A673 (cell line): ENCODE measurements around the gene RNF148. TPM values are rescaled to one million over a fixed set of nuclear protein-coding genes. Genes with fewer than 3 reads are reported as not detected.
A peak's percentile ranks its signal among the peaks of the same experiment; 100 is the strongest.

ENCODE experiments used
- BruUV-seq: library from RNA; stranded (reverse); fragments of 400-500 nt; replicated peaks from 2 replicates; lab custom pipeline; 2021; lab: Mats Ljungman, UMichigan
- CTCF ChIA-PET: fragments of 300-600 bp; sonication (Branson Sonifier 250); formaldehyde crosslinking; loops from one replicate; lab custom pipeline; 2022; ENCODE audit warnings: antibody characterized with exemption; lab: Charles Lee
- POLR2A ChIA-PET: fragments of 300-600 bp; sonication (Branson Sonifier 250); formaldehyde crosslinking; loops from one replicate; lab custom pipeline; 2022; ENCODE audit warnings: antibody characterized with exemption; ENCODE audit not compliant: low non-redundant PET; lab: Charles Lee
- DNase-seq: peaks from one replicate; pipeline ENCODE4 v3.0.0-alpha.2; 2015; ENCODE audit warnings: low spot score
- H3K27ac ChIP-seq: fragments of 200-600 bp; sonication (generic); 2 replicates; pipeline ENCODE4 v1.5.1; 2016; ENCODE audit warnings: mixed run types, low read depth, mild to moderate bottlenecking, mixed read lengths, antibody characterized with exemption, low read length; ENCODE audit not compliant: poor library complexity, severe bottlenecking
- H3K27me3 ChIP-seq: fragments of 200-600 bp; sonication (generic); replicated peaks from 2 replicates; pipeline ENCODE4 v1.6.1; 2017; ENCODE audit warnings: mixed run types, low read depth, mild to moderate bottlenecking, mixed read lengths, antibody characterized with exemption, low read length; ENCODE audit not compliant: insufficient read depth, poor library complexity
- H3K36me3 ChIP-seq: fragments of 200-600 bp; sonication (generic); 2 replicates; pipeline ENCODE4 v1.6.1; 2016; ENCODE audit warnings: mixed run types, mild to moderate bottlenecking, mixed read lengths, antibody characterized with exemption, low read length; ENCODE audit not compliant: insufficient read depth, poor library complexity, severe bottlenecking
- H3K4me1 ChIP-seq: fragments of 200-600 bp; sonication (generic); 2 replicates; pipeline ENCODE4 v1.6.1; 2017; ENCODE audit warnings: mixed run types, mild to moderate bottlenecking, mixed read lengths, antibody characterized with exemption, low read length; ENCODE audit not compliant: insufficient read depth, poor library complexity, severe bottlenecking
- H3K4me3 ChIP-seq: fragments of 200-600 bp; sonication (generic); 2 replicates; pipeline ENCODE4 v1.5.1; 2016; ENCODE audit warnings: low read depth, mixed run types, mild to moderate bottlenecking, mixed read lengths, low read length; ENCODE audit not compliant: poor library complexity, severe bottlenecking
- H3K9me3 ChIP-seq: fragments of 200-600 bp; sonication (generic); 2 replicates; pipeline ENCODE4 v1.6.1; 2016; ENCODE audit warnings: mixed run types, low read depth, mild to moderate bottlenecking, mixed read lengths, antibody characterized with exemption, low read length; ENCODE audit not compliant: poor library complexity, severe bottlenecking
- EZH2 ChIP-seq: fragments of 200-600 bp; sonication (generic); IDR thresholded peaks from 2 replicates; pipeline ENCODE4 v1.6.1; 2017; ENCODE audit warnings: borderline replicate concordance, low read depth, mild to moderate bottlenecking, mixed read lengths, antibody characterized with exemption, low read length; ENCODE audit not compliant: poor library complexity, severe bottlenecking
- intact Hi-C: fragments of 100-400 bp; cut with micrococcal nuclease; formaldehyde crosslinking; loops from one replicate; pipeline ENCODE4 v1.10.0; 2022; ENCODE audit not compliant: unreplicated experiment
- total RNA-seq: library from RNA; stranded (reverse); gene quantifications from 2 replicates; pipeline ENCODE4 v1.2.3, GENCODE V29; 2021
- TF ChIP-seq, protein P1 (sequence below): fragments of 300-800, 200-600 bp; sonication (generic); conservative IDR thresholded peaks from 2 replicates; pipeline ENCODE4 v1.5.1; 2017; ENCODE audit warnings: low read depth, mild to moderate bottlenecking, antibody characterized with exemption, low read length, moderate library complexity, mixed read lengths

The RNF148 gene
- total RNA-seq, 1 experiment from 2014 or later = 5.4 TPM

DNA sequence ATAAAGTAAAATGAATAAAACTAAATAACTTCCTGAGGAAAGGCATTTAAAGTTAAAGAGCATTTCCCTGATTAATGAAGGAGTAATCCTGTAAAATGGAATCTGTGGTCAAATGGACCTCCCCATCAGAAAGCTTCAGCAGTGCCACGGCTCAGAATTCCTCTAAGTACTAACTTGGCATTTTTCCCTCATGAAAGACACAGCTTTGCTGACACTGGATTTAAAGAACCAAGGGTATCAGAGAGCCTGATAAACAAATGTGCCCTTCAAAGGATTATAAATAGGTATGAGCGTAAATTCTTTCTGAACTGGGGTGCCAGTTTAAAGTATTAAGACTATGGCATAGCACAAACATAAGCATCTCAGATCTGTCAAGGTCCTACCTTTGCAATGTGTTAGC, 24.2 kb upstream of the RNF148 start:
- Histone ChIP-seq H3K27ac (no peak overlapping the region), H3K4me3 (no peak overlapping the region), H3K9me3 (no peaks in the 10 kb centered on the region), H3K27me3 (no peaks in the 10 kb centered on the region), H3K36me3 (peaks cover 3% of the 10 kb centered on the region), H3K4me1 (peaks cover 29% of the 10 kb centered on the region)
- TF ChIP-seq, protein P1, sequence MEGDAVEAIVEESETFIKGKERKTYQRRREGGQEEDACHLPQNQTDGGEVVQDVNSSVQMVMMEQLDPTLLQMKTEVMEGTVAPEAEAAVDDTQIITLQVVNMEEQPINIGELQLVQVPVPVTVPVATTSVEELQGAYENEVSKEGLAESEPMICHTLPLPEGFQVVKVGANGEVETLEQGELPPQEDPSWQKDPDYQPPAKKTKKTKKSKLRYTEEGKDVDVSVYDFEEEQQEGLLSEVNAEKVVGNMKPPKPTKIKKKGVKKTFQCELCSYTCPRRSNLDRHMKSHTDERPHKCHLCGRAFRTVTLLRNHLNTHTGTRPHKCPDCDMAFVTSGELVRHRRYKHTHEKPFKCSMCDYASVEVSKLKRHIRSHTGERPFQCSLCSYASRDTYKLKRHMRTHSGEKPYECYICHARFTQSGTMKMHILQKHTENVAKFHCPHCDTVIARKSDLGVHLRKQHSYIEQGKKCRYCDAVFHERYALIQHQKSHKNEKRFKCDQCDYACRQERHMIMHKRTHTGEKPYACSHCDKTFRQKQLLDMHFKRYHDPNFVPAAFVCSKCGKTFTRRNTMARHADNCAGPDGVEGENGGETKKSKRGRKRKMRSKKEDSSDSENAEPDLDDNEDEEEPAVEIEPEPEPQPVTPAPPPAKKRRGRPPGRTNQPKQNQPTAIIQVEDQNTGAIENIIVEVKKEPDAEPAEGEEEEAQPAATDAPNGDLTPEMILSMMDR = no peak
- TF ChIP-seq EZH2 = no peak
- ChIA-PET POLR2A (interaction anchor here (0.7 kb wide), 1 partner anchor 243 kb away, joined by 5 read pairs; no protein-coding TSS in a partner anchor), CTCF (interaction anchor here (0.6 kb wide), 2 partner anchors 21 to 244 kb away, joined by 5 to 6 read pairs; no protein-coding TSS in a partner anchor)
- peak; percentile 78 for DNase-seq
- intact Hi-C loops = no loop called here
- no TSS peak for BruUV-seq

DNA sequence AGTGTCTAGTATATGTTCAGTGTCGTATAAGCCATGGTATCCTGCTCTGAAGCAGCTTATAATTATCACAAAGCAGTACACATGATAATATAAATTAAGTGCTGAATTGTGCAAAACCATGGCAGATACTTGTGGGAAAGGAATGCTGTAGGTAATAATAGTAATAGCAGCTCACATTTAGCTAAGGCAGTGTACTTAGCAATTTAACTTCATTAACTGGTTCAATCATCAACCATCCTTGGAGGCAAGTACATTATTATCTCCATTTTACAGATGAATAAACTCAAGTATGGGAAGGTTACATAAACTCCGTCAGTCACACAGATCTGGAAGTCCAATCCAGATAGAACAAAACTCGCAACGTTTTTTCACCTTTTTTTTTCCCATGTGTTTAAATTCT, 21.6 kb upstream of the RNF148 start:
- peaks cover 29% of the 10 kb centered on the region for H3K4me1 ChIP-seq
- no TSS peak for BruUV-seq

DNA sequence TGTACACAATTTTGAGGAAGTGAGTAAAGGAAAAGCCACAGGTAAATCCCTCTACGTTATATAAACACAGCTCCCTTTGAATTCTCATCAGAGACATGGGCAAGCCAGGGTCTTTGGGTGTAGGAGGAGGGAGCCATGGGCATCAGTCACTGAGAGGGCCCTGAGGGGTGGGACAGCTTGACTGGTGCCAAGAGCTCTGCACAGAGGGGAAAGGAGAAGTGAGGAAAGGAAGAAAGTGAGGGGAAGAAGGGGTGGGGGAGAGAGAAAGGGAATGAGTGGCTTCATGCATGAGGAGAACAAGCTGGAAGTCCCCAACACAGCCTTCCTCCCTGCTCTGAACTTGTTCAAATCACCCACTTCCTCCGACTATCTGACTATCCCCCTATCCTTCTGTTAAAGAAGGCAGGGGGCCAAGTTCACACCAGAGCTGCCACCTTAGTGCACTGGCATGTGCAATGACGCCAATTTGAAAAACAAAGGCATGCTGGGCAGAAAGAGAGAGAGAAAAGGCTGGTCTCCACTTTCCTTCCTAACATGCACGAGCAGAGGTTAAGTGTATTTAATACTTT, 16.4 kb upstream of the RNF148 start:
- TF ChIP-seq, protein P1 = no peak
- TF ChIP-seq EZH2 = no peak
- POLR2A ChIA-PET = interaction anchor here (0.7 kb wide), 1 partner anchor 21 kb away, joined by 5 read pairs; no protein-coding TSS in a partner anchor
- no peaks in the 10 kb centered on the region for H3K36me3 ChIP-seq

More for the DNA sequence above, 21.6 kb upstream of the RNF148 start:
- Histone ChIP-seq H3K9me3 (no peaks in the 10 kb centered on the region), H3K4me3 (no peak overlapping the region), H3K27ac (no peak overlapping the region), H3K36me3 (peaks cover under 1% of the 10 kb centered on the region), H3K27me3 (no peaks in the 10 kb centered on the region)
- no peak for DNase-seq
- intact Hi-C loops = no loop called here
- TF ChIP-seq EZH2 = no peak
- TF ChIP-seq, protein P1 = no peak
- ChIA-PET CTCF (no interaction called here), POLR2A (no interaction called here)

More for the DNA sequence above, 16.4 kb upstream of the RNF148 start:
- Histone ChIP-seq H3K9me3 (no peaks in the 10 kb centered on the region), H3K4me1 (no peaks in the 10 kb centered on the region), H3K4me3 (no peak overlapping the region), H3K27me3 (no peaks in the 10 kb centered on the region), H3K27ac (no peak overlapping the region)
- CTCF ChIA-PET = no interaction called here
- intact Hi-C loops = no loop called here
- no TSS peak for BruUV-seq
- no peak for DNase-seq
